Stimulated activated CD4-positive, alpha-beta T cell treated with anti-CD3 and anti-CD28 coated beads, Interleukin-1b, Interleukin-23, amount 100 ng/mL, for 1 hour (primary cell): ENCODE results near the gene PRDM16.

Experiments
- DNase-seq, 2 donors: peaks; one replicate each; pipeline ENCODE4 v3.0.0-alpha.2; 2020; ENCODE audit warnings: low read depth in 2 of 2

PRDM16 gene

GRCh38 chr1:3352952-3353331 is 283.9 kb downstream of the PRDM16 start:
- no peak for DNase-seq

GRCh38 chr1:3353876-3354275 is 284.9 kb downstream of the PRDM16 start:
- no peak for DNase-seq

GRCh38 chr1:3355089-3355488 is 286.1 kb downstream of the PRDM16 start:
- no peak for DNase-seq

- no peak for DNase-seq
Observed at GRCh38 chr1:3355894-3356826, 287.2 kb downstream of the PRDM16 start.

GRCh38 chr1:3356827-3357460 is 287.9 kb downstream of the PRDM16 start:
- no peak for DNase-seq

- no peak for DNase-seq
Observed at GRCh38 chr1:3357526-3358297, 288.7 kb downstream of the PRDM16 start.

- DNase-seq, result no peak
Observed at GRCh38 chr1:3359351-3359750, 290.3 kb downstream of the PRDM16 start.

GRCh38 chr1:3359756-3360440 is 290.9 kb downstream of the PRDM16 start:
- DNase-seq, result no peak

- DNase-seq, result no peak
Observed at GRCh38 chr1:3360646-3361257, 291.7 kb downstream of the PRDM16 start.

GRCh38 chr1:3363023-3363422 is 294.0 kb downstream of the PRDM16 start:
- DNase-seq, result no peak

GRCh38 chr1:3363756-3364155 is 294.8 kb downstream of the PRDM16 start:
- DNase-seq, result no peak

GRCh38 chr1:3364551-3364950 is 295.5 kb downstream of the PRDM16 start:
- DNase-seq, result no peak

GRCh38 chr1:3364983-3365382 is 296.0 kb downstream of the PRDM16 start:
- DNase-seq, result no peak

- no peak for DNase-seq
Observed at GRCh38 chr1:3365523-3366125, 296.6 kb downstream of the PRDM16 start.

GRCh38 chr1:3366126-3367051 is 297.4 kb downstream of the PRDM16 start:
- DNase-seq, result no peak

- DNase-seq, result no peak
Observed at GRCh38 chr1:3367376-3367775, 298.4 kb downstream of the PRDM16 start.

- no peak for DNase-seq
Observed at GRCh38 chr1:3368059-3368458, 299.1 kb downstream of the PRDM16 start.

- DNase-seq, result no peak
Observed at GRCh38 chr1:3368711-3369445, 299.9 kb downstream of the PRDM16 start.

GRCh38 chr1:3369446-3370076 is 300.6 kb downstream of the PRDM16 start:
- no peak for DNase-seq
